Stomach (tissue), 9 donors: ENCODE results near the gene ARID4A. TPM values are rescaled to one million over a fixed set of nuclear protein-coding genes. Genes with fewer than 3 reads are reported as not detected.
A peak's percentile ranks its signal among the peaks of the same experiment; 100 is the strongest.

Experiments
- DNase-seq, 2 donors: peaks; one replicate each; pipeline versions ENCODE4 v3.0.0 to v3.0.0-alpha.2; 2013 to 2019
- H3K27ac ChIP-seq, 5 donors: fragments of 200-600 bp in 4 of 5; sonication (generic) in 4 of 5; one replicate each; pipeline ENCODE4 v1.5.1; 2013 to 2019; ENCODE audit warnings: mild to moderate bottlenecking in 1 of 5, moderate library complexity in 1 of 5
- H3K27me3 ChIP-seq, 3 donors: fragments of 200-600 bp; sonication (generic); one replicate each; pipeline ENCODE4 v1.5.1; 2017 to 2019; ENCODE audit warnings: mixed run types in 1 of 3
- H3K36me3 ChIP-seq, 4 donors: fragments of 200-600 bp; sonication (generic); 1 replicate in 3 of 4; 2 replicates in 1 of 4; pipeline ENCODE4 v1.5.1; 2016 to 2019
- H3K4me1 ChIP-seq, 4 donors: fragments of 200-600 bp; sonication (generic); one replicate each; pipeline ENCODE4 v1.5.1; 2016 to 2019
- H3K4me3 ChIP-seq, 4 donors: fragments of 200-600 bp; sonication (generic) in 3 of 4; one replicate each; pipeline ENCODE4 v1.5.1; 2016 to 2019; ENCODE audit warnings: mild to moderate bottlenecking in 1 of 4
- H3K9me3 ChIP-seq, 4 donors: fragments of 200-600 bp; sonication (generic); one replicate each; pipeline ENCODE4 v1.5.1; 2016 to 2019
- CTCF ChIP-seq, 7 experiments: fragments of 450-650 bp in 4 of 7; fragments of 200-600 bp in 3 of 7; sonication (generic) in 3 of 7; IDR thresholded peaks; one replicate each; pipeline ENCODE4 v1.5.1; 2016 to 2019; ENCODE audit warnings: antibody characterized with exemption in 7 of 7, control low read depth in 2 of 7, mild to moderate bottlenecking in 1 of 7
- EP300 ChIP-seq: sonication (generic); formaldehyde crosslinking; IDR thresholded peaks from one replicate; pipeline ENCODE4 v1.6.1; 2017; ENCODE audit warnings: antibody characterized with exemption
- POLR2A ChIP-seq, 4 donors: fragments of 450-650 bp; IDR thresholded peaks; one replicate each; pipeline ENCODE4 v1.6.1; 2016; ENCODE audit warnings: antibody characterized with exemption in 4 of 4, control low read depth in 2 of 4, mild to moderate bottlenecking in 1 of 4, moderate library complexity in 1 of 4
- POLR2AphosphoS5 ChIP-seq, 3 donors: sonication (generic); formaldehyde crosslinking; IDR thresholded peaks; one replicate each; pipeline ENCODE4 v1.6.1; 2016; ENCODE audit warnings: antibody characterized with exemption in 3 of 3
- WGBS, 5 donors: extraction: QIAGEN DNeasy Blood & Tissue Kit in 3 of 5; methylation state at CpG; one replicate each; pipeline versions ENCODE4 v1.1.5 to v1.1.7; 2013 to 2018; 5-methylcytosine and 5-hydroxymethylcytosine counted together
- intact Hi-C: fragments of 100-400 bp; cut with DNase I; formaldehyde crosslinking; loops from one replicate; pipeline ENCODE4 v1.15.1; 2023; ENCODE audit warnings: low total_unique reads
- polyA plus RNA-seq, 3 donors: library from polyadenylated mRNA; stranded (reverse); fragments of 200-250 nt; gene quantifications; one replicate each; pipeline ENCODE4 v1.2.3, GENCODE V29; 2013
- total RNA-seq, 5 donors: library from RNA; depleted of rRNA; stranded (reverse); fragments of >200 nt; gene quantifications; one replicate each; pipeline versions ENCODE4 v1.1.0 to v1.2.3, GENCODE V29; 2014 to 2016
- donor health status: healthy with polysubstance abuse.
- donor health status: Bipolar disorder and iron deficiency.
- donor health status: healthy.

ARID4A gene
- total and polyA plus RNA-seq, 8 donors, result 3.5 to 58.8 (median 13.5) TPM

GRCh38 chr14:58395812-58396788 is 97.7 kb downstream of the ARID4A start, which contains the start of gene TOMM20L:
TSS of gene TOMM20L (plus strand) at chr14:58395930. CDS start at chr14:58395958, 28 bp downstream.
- peak in 2 of 3 donors; percentile 2 to 20 for TF ChIP-seq POLR2AphosphoS5 (IDR thresholded peaks at IDR 0.05)
- TF ChIP-seq EP300, result no peak
- TF ChIP-seq CTCF (IDR thresholded peaks at IDR 0.05), result peak in 4 of 7 experiments; percentile 58 to 94 (median 90)
- peak; percentile 79 to 92 for DNase-seq
- Histone ChIP-seq H3K9me3 (no peaks in the 10 kb centered on the region), H3K27me3 (no peaks in the 10 kb centered on the region), H3K4me3 (peak within 1 kb of the TSS; percentile 54 to 66 (median 64)), H3K27ac (peak within 1 kb of the TSS; percentile 80 to 90 (median 83)), H3K36me3 (no peaks in the 10 kb centered on the region), H3K4me1 (peaks cover 6 to 21% (median 14%) of the 10 kb centered on the region in 4 donors)
- intact Hi-C loops, result no loop called here
- 8 to 13% (median 9%) methylated on average over 47 to 86 of the region's 86 CpGs for WGBS, 5 donors

DNA sequence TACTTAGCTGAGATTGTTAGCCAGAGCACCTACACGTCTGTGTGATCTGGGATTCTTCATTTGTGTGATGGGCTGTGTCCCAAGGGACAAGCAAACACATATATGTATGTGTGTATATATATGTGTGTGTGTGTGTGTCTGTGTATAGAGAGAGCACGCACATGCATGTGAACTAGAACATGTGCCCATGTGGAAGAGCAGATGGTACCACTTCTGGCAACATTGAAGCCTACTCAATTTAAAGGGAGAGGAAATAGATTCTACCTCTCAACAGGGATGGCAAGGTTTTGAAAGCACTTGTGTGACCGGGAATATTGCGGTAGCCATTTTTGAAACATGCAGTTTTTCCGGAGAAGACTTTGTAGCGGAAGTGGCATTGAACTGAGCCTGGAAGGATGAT is 98.8 kb downstream of the ARID4A start:
- Histone ChIP-seq H3K9me3 (no peaks in the 10 kb centered on the region), H3K4me3 (no peak overlapping the region), H3K36me3 (no peaks in the 10 kb centered on the region), H3K4me1 (peaks cover 6 to 21% (median 14%) of the 10 kb centered on the region in 4 donors), H3K27me3 (no peaks in the 10 kb centered on the region), H3K27ac (no peak overlapping the region)
- intact Hi-C loops, result no loop called here
- no peak for TF ChIP-seq EP300
- TF ChIP-seq POLR2AphosphoS5 (IDR thresholded peaks at IDR 0.05), result no peak
- TF ChIP-seq CTCF (IDR thresholded peaks at IDR 0.05), result no peak
- TF ChIP-seq POLR2A (IDR thresholded peaks at IDR 0.05), result no peak
- 93 to 95% (median 94%) methylated on average over 6 of the region's 6 CpGs for WGBS, 5 donors
- no peak for DNase-seq

- DNase-seq, result no peak
- H3K27me3 ChIP-seq, result no peaks in the 10 kb centered on the region
- intact Hi-C loops, result no loop called here
- no peak for TF ChIP-seq POLR2A (IDR thresholded peaks at IDR 0.05)
- TF ChIP-seq CTCF (IDR thresholded peaks at IDR 0.05), result no peak
- no peak for TF ChIP-seq EP300
- no peak for TF ChIP-seq POLR2AphosphoS5 (IDR thresholded peaks at IDR 0.05)
- H3K27ac ChIP-seq, result no peak overlapping the region
- no peaks in the 10 kb centered on the region for H3K36me3 ChIP-seq
- H3K9me3 ChIP-seq, result no peaks in the 10 kb centered on the region
- peaks cover 6 to 21% (median 14%) of the 10 kb centered on the region in 4 donors for H3K4me1 ChIP-seq
- H3K4me3 ChIP-seq, result no peak overlapping the region
Observed at GRCh38 chr14:58398495-58398894, 100.1 kb downstream of the ARID4A start.

DNA sequence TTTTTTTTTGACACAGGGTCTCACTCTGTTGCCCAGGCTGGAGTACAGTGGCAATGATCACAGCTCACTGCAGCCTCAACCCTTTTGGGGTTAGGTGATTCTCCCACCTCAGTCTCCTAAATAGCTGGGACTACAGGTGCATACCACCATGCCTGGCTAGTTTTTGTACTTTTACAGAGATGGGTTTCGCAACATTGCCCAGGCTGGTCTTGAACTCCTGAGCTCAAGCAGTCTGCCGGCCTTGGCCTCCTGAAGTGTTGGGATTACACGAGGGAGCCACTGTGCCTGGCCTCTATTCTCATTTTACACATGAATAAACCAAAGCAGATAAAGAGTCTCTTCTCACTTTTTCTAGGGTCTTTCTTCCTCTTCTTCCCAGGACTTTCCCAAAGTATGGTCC is 100.5 kb downstream of the ARID4A start:
- Histone ChIP-seq H3K4me1 (peaks cover 6 to 21% (median 14%) of the 10 kb centered on the region in 4 donors), H3K9me3 (no peaks in the 10 kb centered on the region)

DNA sequence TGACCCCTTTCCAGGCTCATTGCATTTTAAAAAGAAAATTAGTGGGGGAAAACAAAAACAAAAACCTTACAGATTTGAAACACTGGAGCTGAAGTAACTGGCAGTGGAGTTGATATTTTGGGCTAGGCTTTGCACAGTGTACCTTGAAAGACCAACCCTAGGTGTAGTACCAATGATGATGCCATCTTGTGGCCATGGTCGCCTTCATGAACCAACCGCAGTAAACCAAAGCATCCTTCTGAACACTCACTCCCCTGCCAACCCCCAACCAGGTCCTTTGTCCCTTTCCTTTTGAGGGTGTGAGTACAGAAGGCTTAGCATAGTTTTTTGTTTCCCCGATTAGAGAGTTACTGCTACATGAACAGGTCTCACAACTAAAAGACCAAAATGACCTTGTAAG is 103.2 kb downstream of the ARID4A start:
- DNase-seq, result no peak
- H3K4me1 ChIP-seq, result peaks cover 0 to 7% (median 4%) of the 10 kb centered on the region in 4 donors
- no peaks in the 10 kb centered on the region for H3K27me3 ChIP-seq
- no peaks in the 10 kb centered on the region for H3K36me3 ChIP-seq
- 82 to 91% (median 89%) methylated on average over 3 of the region's 3 CpGs for WGBS, 5 donors
- H3K9me3 ChIP-seq, result no peaks in the 10 kb centered on the region
- no peak overlapping the region for H3K27ac ChIP-seq
- intact Hi-C loops, result no loop called here
- no peak overlapping the region for H3K4me3 ChIP-seq
- no peak for TF ChIP-seq CTCF (IDR thresholded peaks at IDR 0.05)
- no peak for TF ChIP-seq POLR2A (IDR thresholded peaks at IDR 0.05)
- TF ChIP-seq POLR2AphosphoS5 (IDR thresholded peaks at IDR 0.05), result no peak
- no peak for TF ChIP-seq EP300

More for the DNA sequence above, 100.5 kb downstream of the ARID4A start:
- no peak overlapping the region for H3K27ac ChIP-seq
- no peak for DNase-seq
- WGBS, 5 donors, result 94 to 97% (median 96%) methylated on average over 3 of the region's 3 CpGs
- intact Hi-C loops, result no loop called here
- no peak overlapping the region for H3K4me3 ChIP-seq
- no peaks in the 10 kb centered on the region for H3K27me3 ChIP-seq
- no peaks in the 10 kb centered on the region for H3K36me3 ChIP-seq
- TF ChIP-seq POLR2AphosphoS5 (IDR thresholded peaks at IDR 0.05), result no peak
